Activated CD8-positive, alpha-beta T cell treated with anti-CD3 and anti-CD28 coated beads for 36 hours (primary cell): ENCODE measurements around the gene AOPEP. TPM values are rescaled to one million over a fixed set of nuclear protein-coding genes. Genes with fewer than 3 reads are reported as not detected.

ENCODE experiments used
- ATAC-seq: fragments of 200-7000 bp; cut with Tn5 transposase; one replicate; pipeline ENCODE4 v1.10.0; 2021; ENCODE audit warnings: mild to moderate bottlenecking, moderate library complexity
- CTCF ChIA-PET: fragments of 350-600 bp; sonication (Branson Sonifier 250); formaldehyde crosslinking; loops from one replicate; lab custom pipeline; 2021; ENCODE audit warnings: antibody characterized with exemption; lab: Charles Lee
- POLR2A ChIA-PET: fragments of 350-600 bp; sonication (Branson Sonifier 250); formaldehyde crosslinking; loops from one replicate; lab custom pipeline; 2021; ENCODE audit warnings: antibody characterized with exemption; lab: Charles Lee
- DNase-seq: peaks from one replicate; pipeline ENCODE4 v3.0.0-alpha.2; 2020
- H3K27ac Mint-ChIP-seq: one replicate; pipeline ENCODE4 v1.8.0; 2021; ENCODE audit warnings: mild to moderate bottlenecking, mixed read lengths
- H3K27me3 Mint-ChIP-seq: one replicate; pipeline ENCODE4 v1.8.0; 2021; ENCODE audit warnings: mixed read lengths
- H3K36me3 Mint-ChIP-seq: one replicate; pipeline ENCODE4 v1.8.0; 2021; ENCODE audit warnings: low read depth, mixed read lengths
- H3K4me1 Mint-ChIP-seq: one replicate; pipeline ENCODE4 v1.8.0; 2021; ENCODE audit warnings: low read depth, mixed read lengths
- H3K4me3 Mint-ChIP-seq: one replicate; pipeline ENCODE4 v1.8.0; 2021; ENCODE audit warnings: mild to moderate bottlenecking, moderate library complexity, mixed read lengths
- H3K9me3 Mint-ChIP-seq: one replicate; pipeline ENCODE4 v1.8.0; 2021; ENCODE audit warnings: mixed read lengths
- CTCF ChIP-seq: fragments of 200-600 bp; IDR thresholded peaks from one replicate; pipeline ENCODE4 v1.8.0; 2022; ENCODE audit warnings: antibody characterized with exemption, mild to moderate bottlenecking
- intact Hi-C: fragments of 100-400 bp; cut with micrococcal nuclease; formaldehyde crosslinking; loops from one replicate; pipeline ENCODE4 v1.10.0; 2022
- total RNA-seq, 2 experiments: library from RNA; stranded (reverse); gene quantifications; one replicate each; pipeline ENCODE4 v1.2.3, GENCODE V29; 2021

Gene AOPEP
- total RNA-seq, 2 experiments from 2014 or later: 7.1 to 8.7 TPM

- DNase-seq (no peak), ATAC-seq (no peak)
- H3K27me3 Mint-ChIP-seq: no peaks in the 10 kb centered on the region
- no peak overlapping the region for H3K4me3 Mint-ChIP-seq
- intact Hi-C loops: no loop called here
- H3K36me3 Mint-ChIP-seq: peaks cover 1% of the 10 kb centered on the region
- peaks cover 12% of the 10 kb centered on the region for H3K4me1 Mint-ChIP-seq
- ChIA-PET POLR2A (no interaction called here), CTCF (no interaction called here)
- no peak overlapping the region for H3K27ac Mint-ChIP-seq
- TF ChIP-seq CTCF: no peak
- H3K9me3 Mint-ChIP-seq: no peaks in the 10 kb centered on the region
Observed at GRCh38 chr9:94904806-94905205, 178.3 kb downstream of the AOPEP start.

- H3K9me3 Mint-ChIP-seq: no peaks in the 10 kb centered on the region
- CTCF ChIA-PET: no interaction called here
- H3K36me3 Mint-ChIP-seq: peaks cover 1% of the 10 kb centered on the region
- no peak for TF ChIP-seq CTCF
- POLR2A ChIA-PET: no interaction called here
- H3K27me3 Mint-ChIP-seq: no peaks in the 10 kb centered on the region
- intact Hi-C loops: no loop called here
- DNase-seq (no peak), ATAC-seq (no peak)
- no peak overlapping the region for H3K27ac Mint-ChIP-seq
- H3K4me3 Mint-ChIP-seq: no peak overlapping the region
- H3K4me1 Mint-ChIP-seq: peaks cover 6% of the 10 kb centered on the region
Observed at GRCh38 chr9:94905606-94906005, 179.1 kb downstream of the AOPEP start.

GRCh38 chr9:94906181-94906580 is 179.7 kb downstream of the AOPEP start:
- peaks cover 2% of the 10 kb centered on the region for H3K4me1 Mint-ChIP-seq
- ATAC-seq (no peak), DNase-seq (no peak)
- H3K4me3 Mint-ChIP-seq: no peak overlapping the region
- intact Hi-C loops: no loop called here
- H3K27me3 Mint-ChIP-seq: no peaks in the 10 kb centered on the region
- no peak overlapping the region for H3K27ac Mint-ChIP-seq
- no peaks in the 10 kb centered on the region for H3K9me3 Mint-ChIP-seq
- no peak for TF ChIP-seq CTCF
- peaks cover 1% of the 10 kb centered on the region for H3K36me3 Mint-ChIP-seq
- ChIA-PET CTCF (no interaction called here), POLR2A (no interaction called here)

- DNase-seq: no peak
- ChIA-PET CTCF (no interaction called here), POLR2A (interaction anchor here (0.8 kb wide), 1 partner anchor 67 kb away, joined by 3 read pairs; no protein-coding TSS in a partner anchor)
- Mint-ChIP-seq H3K4me1 (peaks cover 2% of the 10 kb centered on the region), H3K9me3 (no peaks in the 10 kb centered on the region), H3K27ac (no peak overlapping the region), H3K27me3 (no peaks in the 10 kb centered on the region), H3K36me3 (peaks cover 1% of the 10 kb centered on the region), H3K4me3 (no peak overlapping the region)
- ATAC-seq: no peak
- intact Hi-C loops: no loop called here
- no peak for TF ChIP-seq CTCF
Observed at GRCh38 chr9:94906713-94907112, 180.2 kb downstream of the AOPEP start.

GRCh38 chr9:94907264-94907936 is 180.9 kb downstream of the AOPEP start:
- Mint-ChIP-seq H3K4me3 (no peak overlapping the region), H3K4me1 (peaks cover 2% of the 10 kb centered on the region), H3K27ac (no peak overlapping the region), H3K27me3 (no peaks in the 10 kb centered on the region), H3K9me3 (no peaks in the 10 kb centered on the region), H3K36me3 (peaks cover 1% of the 10 kb centered on the region)
- no peak for TF ChIP-seq CTCF
- ATAC-seq: no peak
- CTCF ChIA-PET: no interaction called here
- no peak for DNase-seq
- POLR2A ChIA-PET: interaction anchor here (0.8 to 1.2 kb wide), 3 partner anchors 10 to 68 kb away, joined by 3 read pairs; no protein-coding TSS in a partner anchor
- intact Hi-C loops: no loop called here
